Kidney (tissue), 14 donors: ENCODE results near the gene PLEKHF1. TPM values are rescaled to one million over a fixed set of nuclear protein-coding genes. Genes with fewer than 3 reads are reported as not detected.
A peak's percentile ranks its signal among the peaks of the same experiment; 100 is the strongest.

Experiments
- DNase-seq, 5 donors: peaks; one replicate each; pipeline ENCODE4 v3.0.0-alpha.2; 2013 to 2020
- FAIRE-seq: peaks from 2 replicates; lab custom pipeline; 2012; peaks lifted over from hg19 to GRCh38; lab: Jason Lieb, UNC
- H3K27ac ChIP-seq, 2 donors: one replicate each; pipeline ENCODE4 v1.7.0; 2013; ENCODE audit warnings: low read depth in 2 of 2, low read length in 2 of 2, inconsistent platforms in 1 of 2
- H3K27me3 ChIP-seq: one replicate; pipeline ENCODE4 v1.7.1; 2013; ENCODE audit warnings: low read length, inconsistent platforms; ENCODE audit not compliant: control insufficient read depth, insufficient read depth
- H3K36me3 ChIP-seq, 3 donors: one replicate each; pipeline versions ENCODE4 v1.7.0 to v1.7.1; 2013; ENCODE audit warnings: low read length in 3 of 3, control low read depth in 1 of 3, inconsistent platforms in 1 of 3; ENCODE audit not compliant: insufficient read depth in 3 of 3, control insufficient read depth in 2 of 3
- H3K4me1 ChIP-seq, 3 donors: one replicate each; pipeline versions ENCODE4 v1.7.0 to v1.7.1; 2013; ENCODE audit warnings: low read length in 3 of 3, inconsistent platforms in 1 of 3, low read depth in 1 of 3; ENCODE audit not compliant: control insufficient read depth in 2 of 3, insufficient read depth in 2 of 3
- H3K4me3 ChIP-seq, 3 donors: one replicate each; pipeline versions ENCODE4 v1.7.0 to v1.8.1; 2013; ENCODE audit warnings: low read length in 3 of 3, control low read depth in 1 of 3, inconsistent platforms in 1 of 3
- H3K9ac ChIP-seq, 3 donors: one replicate each; pipeline versions ENCODE4 v1.7.0 to v1.7.1; 2013; ENCODE audit warnings: low read length in 3 of 3, control low read depth in 1 of 3, inconsistent platforms in 1 of 3
- H3K9me3 ChIP-seq, 3 donors: one replicate each; pipeline versions ENCODE4 v1.7.0 to v1.7.1; 2013; ENCODE audit warnings: low read length in 3 of 3, control low read depth in 1 of 3, inconsistent platforms in 1 of 3; ENCODE audit not compliant: control insufficient read depth in 2 of 3, insufficient read depth in 1 of 3
- intact Hi-C: fragments of 100-400 bp; cut with DNase I; formaldehyde crosslinking; loops from one replicate; pipeline ENCODE4 v1.11.1; 2022
- polyA plus RNA-seq: library from polyadenylated mRNA; stranded (reverse); fragments of 350-450 nt; fragmentation: Illumina TruSeq; extraction: RNeasy Lipid Tissue Mini Kit (QIAGEN cat#74804); gene quantifications from one replicate; pipeline ENCODE4 v1.2.3, GENCODE V29; 2014; ENCODE audit warnings: low read depth, low replicate concordance; ENCODE audit not compliant: insufficient read depth
- total RNA-seq: library from RNA; stranded (reverse); fragmentation: NEBNext Ultra II Directional; extraction: Animal tissue kit (Norgen Biotek cat#: 25700); gene quantifications from one replicate; pipeline ENCODE4 v1.2.1, GENCODE V29; 2021
- TF ChIP-seq, protein P1 (sequence below): IDR thresholded peaks from 3 replicates; pipeline ENCODE4 v1.5.1; 2012; ENCODE audit warnings: mild to moderate bottlenecking, moderate library complexity, borderline replicate concordance; ENCODE audit not compliant: insufficient read depth; ENCODE audit errors: extremely low read depth
- donor health status: control.
- donor health status: control.
- donor health status: control.
- donor health status: control.
- donor health status: control.
- donor health status: DM: yes; HTN: yes; CAD: no.
- donor health status: Normal renal cell carcinoma (clear cell type).

The PLEKHF1 gene
- total and polyA plus RNA-seq, 2 donors from 2014 or later, result 7.1 to 11.7 TPM

DNA sequence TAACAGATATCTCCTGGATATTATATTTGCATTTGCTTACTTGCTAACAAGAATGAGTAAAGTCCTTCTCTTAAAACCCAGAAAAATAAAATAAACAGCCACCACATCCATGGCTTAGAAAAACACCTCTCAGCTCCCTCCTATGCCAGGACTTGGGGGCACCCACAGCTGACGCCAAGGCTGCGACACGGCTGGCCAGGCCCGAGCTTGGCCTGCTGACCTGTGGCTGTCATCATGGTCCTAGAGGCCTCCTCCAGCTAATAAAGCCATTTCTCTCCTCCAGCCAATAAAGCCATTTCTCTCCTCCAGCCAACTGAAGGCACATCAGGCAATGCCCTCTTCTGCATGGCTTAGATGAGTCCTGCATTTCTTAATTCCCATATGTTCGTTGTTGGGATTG, 28.9 kb downstream of the PLEKHF1 start:
- no peak for FAIRE-seq
- H3K27me3 ChIP-seq, result no peaks in the 10 kb centered on the region
- no peak overlapping the region for H3K4me3 ChIP-seq
- TF ChIP-seq, protein P1, sequence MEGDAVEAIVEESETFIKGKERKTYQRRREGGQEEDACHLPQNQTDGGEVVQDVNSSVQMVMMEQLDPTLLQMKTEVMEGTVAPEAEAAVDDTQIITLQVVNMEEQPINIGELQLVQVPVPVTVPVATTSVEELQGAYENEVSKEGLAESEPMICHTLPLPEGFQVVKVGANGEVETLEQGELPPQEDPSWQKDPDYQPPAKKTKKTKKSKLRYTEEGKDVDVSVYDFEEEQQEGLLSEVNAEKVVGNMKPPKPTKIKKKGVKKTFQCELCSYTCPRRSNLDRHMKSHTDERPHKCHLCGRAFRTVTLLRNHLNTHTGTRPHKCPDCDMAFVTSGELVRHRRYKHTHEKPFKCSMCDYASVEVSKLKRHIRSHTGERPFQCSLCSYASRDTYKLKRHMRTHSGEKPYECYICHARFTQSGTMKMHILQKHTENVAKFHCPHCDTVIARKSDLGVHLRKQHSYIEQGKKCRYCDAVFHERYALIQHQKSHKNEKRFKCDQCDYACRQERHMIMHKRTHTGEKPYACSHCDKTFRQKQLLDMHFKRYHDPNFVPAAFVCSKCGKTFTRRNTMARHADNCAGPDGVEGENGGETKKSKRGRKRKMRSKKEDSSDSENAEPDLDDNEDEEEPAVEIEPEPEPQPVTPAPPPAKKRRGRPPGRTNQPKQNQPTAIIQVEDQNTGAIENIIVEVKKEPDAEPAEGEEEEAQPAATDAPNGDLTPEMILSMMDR, result no peak
- H3K27ac ChIP-seq, result no peak overlapping the region
- peaks cover 0 to 6% (median 0%) of the 10 kb centered on the region in 3 donors for H3K9me3 ChIP-seq
- no peak for DNase-seq
- no peak overlapping the region for H3K9ac ChIP-seq
- no peaks in the 10 kb centered on the region for H3K4me1 ChIP-seq
- H3K36me3 ChIP-seq, result no peaks in the 10 kb centered on the region
- intact Hi-C loops, result no loop called here

DNA sequence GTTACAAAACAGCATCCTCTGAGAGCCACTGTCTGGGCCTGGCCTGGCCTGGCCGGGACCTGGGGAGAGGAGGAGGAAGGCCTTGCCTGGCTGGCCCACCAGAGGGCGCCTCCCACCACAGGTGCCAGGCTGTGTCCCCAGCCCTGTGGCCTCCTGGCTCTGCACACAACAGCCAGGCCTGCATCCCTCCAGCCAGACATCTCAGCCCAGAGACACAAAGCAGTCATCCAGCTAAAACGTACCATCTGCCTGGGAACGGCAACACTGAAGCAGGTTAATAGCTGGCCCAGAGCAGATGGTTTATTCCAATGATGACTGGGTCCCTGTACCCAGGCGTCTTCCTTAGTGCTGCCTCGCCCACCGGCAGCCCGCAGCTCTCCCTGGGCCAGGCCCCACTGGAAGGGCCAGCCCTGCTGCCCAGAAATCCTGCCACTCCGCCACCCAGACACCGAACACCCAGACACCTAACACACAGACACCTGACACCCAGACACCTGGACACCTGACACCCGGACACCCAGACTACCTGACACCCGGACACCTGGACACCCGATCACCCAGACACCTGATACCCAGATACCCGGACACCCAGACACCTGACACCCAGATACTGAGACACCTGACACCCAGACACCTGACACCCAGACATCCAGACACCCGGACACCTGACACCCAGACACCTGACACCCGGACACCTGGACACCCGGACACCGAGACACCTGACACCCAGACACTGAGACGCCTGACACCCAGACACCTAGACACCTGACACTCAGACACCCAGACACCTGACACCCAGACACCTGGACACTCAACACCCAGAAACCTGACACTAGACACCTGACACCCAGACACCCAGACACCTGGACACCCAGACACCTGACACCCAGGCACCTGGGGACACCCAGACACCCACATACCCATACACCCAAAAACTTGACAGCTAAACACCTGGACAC, 29.7 kb downstream of the PLEKHF1 start:
- TF ChIP-seq, protein P1, result peak; percentile 73
- Histone ChIP-seq H3K9ac (no peak overlapping the region), H3K4me3 (no peak overlapping the region), H3K4me1 (no peaks in the 10 kb centered on the region), H3K36me3 (no peaks in the 10 kb centered on the region), H3K9me3 (peaks cover 0 to 6% (median 0%) of the 10 kb centered on the region in 3 donors), H3K27me3 (no peaks in the 10 kb centered on the region), H3K27ac (no peak overlapping the region)
- FAIRE-seq (no peak), DNase-seq (peak in 4 of 5 donors; percentile 83 to 90 (median 86))
- intact Hi-C loops, result no loop called here

DNA sequence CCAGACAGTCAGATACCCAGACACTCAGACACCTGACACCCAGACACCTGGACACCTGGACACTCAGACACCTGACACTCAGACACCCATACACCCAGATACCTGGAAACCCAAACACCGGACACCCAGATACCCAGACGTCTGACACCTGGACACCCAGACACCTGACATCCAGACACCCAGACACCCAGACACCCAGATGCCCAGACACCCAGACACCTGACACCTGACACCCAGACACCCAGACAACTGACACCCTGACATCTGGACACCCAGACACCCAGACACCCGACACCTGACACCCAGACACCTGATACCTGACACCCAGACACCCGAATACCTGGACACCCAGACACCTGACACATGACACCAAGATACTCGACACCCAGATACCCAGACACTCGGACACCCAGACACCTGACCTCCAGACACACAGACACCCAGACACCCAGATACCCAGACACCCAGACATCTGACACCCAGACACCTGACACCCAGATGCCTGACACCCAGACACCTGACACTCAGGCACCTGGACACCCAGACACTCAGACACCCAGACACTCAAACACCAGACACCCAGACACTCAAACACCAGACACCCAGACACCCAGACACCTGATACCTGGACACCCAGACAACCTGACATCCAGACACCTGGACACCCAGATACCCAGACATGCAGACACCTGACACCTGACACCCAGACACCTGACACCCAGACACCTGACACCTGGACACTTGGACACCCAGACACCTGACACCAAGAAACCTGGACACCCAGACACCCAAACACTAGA, 30.7 kb downstream of the PLEKHF1 start:
- TF ChIP-seq, protein P1, result no peak
- Histone ChIP-seq H3K4me3 (no peak overlapping the region), H3K27me3 (no peaks in the 10 kb centered on the region), H3K9me3 (peaks cover 0 to under 1% (median 0%) of the 10 kb centered on the region in 3 donors), H3K27ac (no peak overlapping the region), H3K36me3 (no peaks in the 10 kb centered on the region), H3K4me1 (no peaks in the 10 kb centered on the region), H3K9ac (no peak overlapping the region)
- DNase-seq, result peak in 1 of 5 donors; percentile 69
- intact Hi-C loops, result no loop called here
- FAIRE-seq, result no peak
